GM10266 (cell line): ENCODE data around the gene LAPTM4A.
"Not testable (repeated sequence)": the region's sequence is repeated elsewhere in the genome, so short reads cannot be mapped to it uniquely, and the experiment has no call there.

Source experiments
- DNase-seq: peaks from one replicate; pipeline ENCODE4 v3.0.0; 2012; ENCODE audit errors: extremely low spot score
- TF ChIP-seq, protein P1 (sequence below): IDR thresholded peaks from 2 replicates; pipeline ENCODE4 v1.5.1; 2012; ENCODE audit warnings: mild to moderate bottlenecking, low read depth; ENCODE audit not compliant: control insufficient read depth, insufficient read depth; ENCODE audit errors: missing control alignments

The LAPTM4A gene

DNA sequence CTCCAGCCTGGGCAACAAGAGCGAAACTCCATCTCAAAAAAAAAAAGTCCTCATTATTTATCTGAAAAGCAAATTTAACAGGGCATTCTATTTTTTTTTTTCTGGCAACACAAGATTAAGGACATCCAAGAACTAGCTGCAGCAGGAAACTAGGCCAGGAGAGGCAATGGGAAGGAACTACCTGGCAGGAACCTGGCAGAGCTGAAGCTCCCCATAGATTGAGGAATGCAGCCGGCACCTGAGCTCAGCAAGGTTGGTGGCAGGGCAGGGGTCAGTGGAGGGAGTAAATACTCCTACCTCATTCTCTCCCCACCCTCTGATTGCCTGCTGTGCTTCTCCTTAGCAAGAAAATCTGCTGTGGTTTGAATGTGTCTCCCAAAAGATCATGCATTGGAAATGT, 30.4 kb upstream of the LAPTM4A start:
- TF ChIP-seq, protein P1, sequence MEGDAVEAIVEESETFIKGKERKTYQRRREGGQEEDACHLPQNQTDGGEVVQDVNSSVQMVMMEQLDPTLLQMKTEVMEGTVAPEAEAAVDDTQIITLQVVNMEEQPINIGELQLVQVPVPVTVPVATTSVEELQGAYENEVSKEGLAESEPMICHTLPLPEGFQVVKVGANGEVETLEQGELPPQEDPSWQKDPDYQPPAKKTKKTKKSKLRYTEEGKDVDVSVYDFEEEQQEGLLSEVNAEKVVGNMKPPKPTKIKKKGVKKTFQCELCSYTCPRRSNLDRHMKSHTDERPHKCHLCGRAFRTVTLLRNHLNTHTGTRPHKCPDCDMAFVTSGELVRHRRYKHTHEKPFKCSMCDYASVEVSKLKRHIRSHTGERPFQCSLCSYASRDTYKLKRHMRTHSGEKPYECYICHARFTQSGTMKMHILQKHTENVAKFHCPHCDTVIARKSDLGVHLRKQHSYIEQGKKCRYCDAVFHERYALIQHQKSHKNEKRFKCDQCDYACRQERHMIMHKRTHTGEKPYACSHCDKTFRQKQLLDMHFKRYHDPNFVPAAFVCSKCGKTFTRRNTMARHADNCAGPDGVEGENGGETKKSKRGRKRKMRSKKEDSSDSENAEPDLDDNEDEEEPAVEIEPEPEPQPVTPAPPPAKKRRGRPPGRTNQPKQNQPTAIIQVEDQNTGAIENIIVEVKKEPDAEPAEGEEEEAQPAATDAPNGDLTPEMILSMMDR, result no peak
- no peak for DNase-seq

DNA sequence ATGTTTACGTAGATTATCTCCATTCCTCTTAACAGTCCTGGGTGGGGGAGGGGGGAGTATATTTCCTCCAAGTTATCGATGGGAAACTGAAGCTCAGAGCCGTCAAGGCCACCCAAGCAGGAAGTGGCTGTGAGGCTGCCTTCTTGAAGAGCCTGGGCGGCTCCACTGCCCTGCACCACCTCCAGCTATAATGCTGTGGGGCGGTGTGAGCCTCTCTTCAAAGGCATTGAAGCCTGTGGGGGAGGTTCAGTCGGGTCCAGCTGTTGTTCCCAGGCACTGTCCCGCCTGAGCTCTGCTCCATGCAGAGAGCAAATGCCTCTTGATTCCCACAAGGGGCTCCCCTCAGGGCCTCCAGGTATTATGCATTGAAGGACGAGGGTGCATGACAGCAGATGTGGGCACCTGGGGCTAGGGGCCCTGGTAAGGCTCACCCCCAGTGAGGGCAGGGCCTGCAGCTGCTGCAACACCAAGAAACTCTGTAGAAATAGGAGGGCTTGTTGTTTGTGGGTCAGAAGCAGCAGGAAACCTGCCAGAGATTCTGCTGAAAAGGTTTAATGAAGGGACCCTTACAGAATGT, 29.5 kb upstream of the LAPTM4A start:
- TF ChIP-seq, protein P1, result no peak
- no peak for DNase-seq

DNA sequence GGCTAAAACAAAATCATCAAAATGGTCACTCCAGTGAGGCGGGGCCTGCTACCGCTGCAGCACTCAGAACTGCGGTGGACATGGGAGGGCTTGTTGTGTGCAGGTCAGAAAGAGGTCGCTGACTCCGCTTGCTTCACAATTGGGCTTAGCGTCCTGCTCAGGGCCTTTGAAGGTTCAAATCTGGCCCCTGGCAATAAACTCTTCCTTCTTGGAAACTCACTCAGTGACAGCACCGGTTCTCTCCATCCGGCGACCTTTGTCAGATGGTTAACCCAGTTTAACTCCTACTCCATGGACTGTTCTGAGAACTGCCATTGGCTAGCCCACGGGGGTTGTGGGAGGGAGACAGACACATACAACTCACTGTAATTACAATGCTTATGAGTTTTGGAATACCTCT, 29.0 kb upstream of the LAPTM4A start:
- DNase-seq, result no peak
- TF ChIP-seq, protein P1, result no peak

DNA sequence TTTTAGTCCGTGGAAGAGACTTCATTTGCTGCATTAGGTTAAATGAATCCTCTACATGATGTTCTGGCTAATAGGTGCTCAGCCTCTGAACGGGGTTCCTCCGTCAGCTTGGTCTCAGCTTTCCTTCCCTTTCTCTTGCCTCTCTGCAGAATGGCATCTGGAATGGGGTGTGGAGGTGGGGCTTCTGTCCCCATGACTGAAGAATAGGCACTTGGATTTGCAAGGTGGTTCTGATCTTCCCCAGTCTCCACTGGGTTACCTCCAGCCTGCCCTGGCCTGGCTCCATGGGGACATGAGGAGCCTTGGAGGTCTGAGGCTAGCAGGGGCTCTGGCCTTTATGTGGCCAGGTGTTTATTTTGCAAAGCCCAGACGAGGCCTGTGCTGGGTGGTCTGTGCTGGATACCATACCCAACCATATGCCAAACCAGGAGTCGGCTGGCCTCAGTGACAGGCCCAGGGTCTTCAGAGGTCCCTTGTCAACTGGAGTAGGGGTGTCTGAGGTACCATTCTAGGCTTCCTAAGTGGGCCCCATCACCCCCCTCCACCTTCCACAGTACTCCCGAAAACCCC, 28.2 kb upstream of the LAPTM4A start:
- TF ChIP-seq, protein P1, result no peak
- DNase-seq, result no peak

DNA sequence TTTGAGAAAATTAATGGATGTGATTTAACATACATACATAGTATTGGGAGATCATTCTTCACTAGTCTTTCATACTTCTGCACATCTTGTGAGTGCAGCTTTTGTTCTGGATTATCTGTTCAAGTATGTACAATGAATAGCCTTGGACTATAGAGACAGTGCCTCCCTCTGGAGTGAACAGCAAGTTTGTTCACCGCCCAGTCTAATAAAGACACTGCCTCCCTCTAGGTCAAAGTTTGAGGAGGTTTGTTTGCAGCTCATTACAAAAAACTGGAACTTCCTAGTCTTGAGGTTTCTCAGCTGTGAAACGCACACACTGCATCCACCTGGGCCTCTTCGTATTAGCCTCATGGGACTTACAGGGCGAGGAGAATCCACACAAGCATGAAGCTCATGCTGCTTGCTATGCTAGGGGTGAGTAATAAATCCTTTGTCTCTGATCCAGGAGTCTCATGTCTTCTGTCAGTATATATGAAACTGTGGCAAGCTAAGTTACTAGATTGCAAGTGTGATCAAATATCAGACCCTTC, 26.0 kb upstream of the LAPTM4A start:
- TF ChIP-seq, protein P1, result no peak
- DNase-seq, result no peak

DNA sequence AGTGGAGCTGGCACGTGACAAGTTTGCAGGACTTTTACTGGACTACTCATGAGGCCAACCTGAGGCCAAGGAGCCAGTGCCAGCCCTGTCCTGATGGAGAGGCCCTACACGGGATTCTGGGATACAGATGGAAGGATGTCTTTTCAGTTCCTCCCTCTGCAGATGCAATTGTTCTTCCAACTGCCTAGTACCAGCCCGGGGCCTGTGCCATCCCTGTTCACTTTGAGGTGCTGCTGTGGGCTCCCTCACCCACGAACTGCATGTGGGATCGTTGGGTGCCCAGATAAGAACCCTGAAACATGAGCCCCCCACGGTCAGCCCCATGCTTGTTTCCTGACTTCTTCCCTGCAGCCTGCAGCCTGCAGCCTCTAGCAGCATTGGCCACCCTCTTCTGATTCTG, 25.3 kb upstream of the LAPTM4A start:
- TF ChIP-seq, protein P1, result no peak

DNA sequence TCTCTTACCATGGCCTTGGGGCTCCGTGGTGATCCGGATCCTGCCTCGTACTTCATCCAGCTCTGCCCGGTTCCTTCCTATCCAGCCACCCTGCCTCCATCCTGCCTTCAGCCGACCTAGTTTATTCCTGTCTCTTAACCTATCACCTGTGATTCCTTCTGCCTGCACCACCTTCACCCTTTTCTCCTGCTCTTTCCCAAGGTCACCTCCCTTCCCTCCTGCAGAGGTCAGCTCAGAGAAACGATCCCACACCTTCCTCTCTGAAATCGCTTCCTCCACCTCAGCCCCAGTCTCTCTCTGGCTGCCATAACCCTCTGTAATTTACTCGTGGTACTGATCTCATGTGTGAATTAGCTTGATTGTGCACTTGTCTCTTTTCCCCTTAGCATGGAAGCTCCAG, 23.5 kb upstream of the LAPTM4A start:
- TF ChIP-seq, protein P1, result no peak
- no peak for DNase-seq

More for the DNA sequence above, 25.3 kb upstream of the LAPTM4A start:
- no peak for DNase-seq

DNA sequence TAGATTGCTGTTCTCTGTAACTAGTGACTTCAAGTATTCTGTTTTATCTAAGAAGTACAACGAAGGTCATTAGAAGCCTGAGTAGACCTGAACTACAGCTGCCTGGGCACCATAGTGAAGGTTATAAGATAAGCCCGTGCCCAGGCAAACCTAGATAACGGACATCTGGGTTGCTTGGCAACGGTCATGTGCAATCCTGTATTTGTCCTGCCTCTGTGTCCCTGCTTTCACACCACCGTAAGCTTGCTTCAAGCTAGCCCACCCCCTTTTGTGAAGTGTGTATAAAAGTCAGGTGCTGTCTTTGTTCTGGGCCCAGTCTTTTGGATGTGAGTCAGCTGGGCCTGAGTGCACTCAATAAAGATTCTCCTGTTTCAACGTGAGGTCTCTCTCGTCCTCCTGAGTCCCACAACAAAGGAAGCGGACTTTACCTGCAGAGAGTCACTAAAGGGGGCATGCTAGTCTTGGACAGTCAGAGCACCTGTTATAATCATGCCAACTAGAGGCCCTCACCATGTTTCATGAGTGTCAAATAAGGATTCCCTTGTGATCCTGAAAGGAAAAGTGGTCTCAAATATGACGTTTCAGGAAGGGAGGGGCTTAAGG, 22.7 kb upstream of the LAPTM4A start:
- DNase-seq, result not testable (repeated sequence)
